ENCODE results near the gene NOS1AP.
"Not testable (repeated sequence)": the region's sequence is repeated elsewhere in the genome, so short reads cannot be mapped to it uniquely, and the experiment has no call there.

Gene NOS1AP

GRCh38 chr1:162172311-162173102 lies 103.0 kb downstream of the NOS1AP start:
- Histone ChIP-seq H3K9ac (ENCODE audit: low read length) (no peak overlapping the region), H3K79me2 (ENCODE audit: insufficient read depth, low read length) (no peaks in the 10 kb centered on the region), H4K20me1 (ENCODE audit: insufficient read depth, low read length) (no peaks in the 10 kb centered on the region), H3K9me2 (ENCODE audit: low read depth, low read length) (no peaks in the 10 kb centered on the region), H3K4me2 (ENCODE audit: low read length) (no peak overlapping the region), H3K9me3 (ENCODE audit: low read length) (no peaks in the 10 kb centered on the region), H3F3A (ENCODE audit: insufficient read depth, low read length) (no peaks in the 10 kb centered on the region), H3K4me3 (ENCODE audit: low read depth, low read length, poor library complexity, severe bottlenecking) (no peak overlapping the region), H2AFZ (ENCODE audit: low read length) (no peak overlapping the region), H3K27ac (ENCODE audit: low read depth, low read length, poor library complexity, severe bottlenecking) (no peak overlapping the region), H3K4me1 (ENCODE audit: insufficient read depth, low read length, severe bottlenecking) (no peaks in the 10 kb centered on the region), H3K36me3 (ENCODE audit: insufficient read depth, low read length) (no peaks in the 10 kb centered on the region), H3K27me3 (ENCODE audit: insufficient read depth, low read length) (no peaks in the 10 kb centered on the region)
- TF ChIP-seq CTCF (IDR thresholded peaks at IDR 0.05; ENCODE audit: low read length) (no peak), EZH2 (IDR thresholded peaks at IDR 0.05; ENCODE audit: borderline replicate concordance, low read length) (no peak)

GRCh38 chr1:162173607-162174006 lies 104.1 kb downstream of the NOS1AP start:
- H3K4me1 ChIP-seq (ENCODE audit: insufficient read depth, low read length, severe bottlenecking); H3K4me2 ChIP-seq (ENCODE audit: low read length); H3K9ac ChIP-seq (ENCODE audit: low read length); H3K27ac ChIP-seq (ENCODE audit: low read depth, low read length, poor library complexity, severe bottlenecking); H3K27me3 ChIP-seq (ENCODE audit: insufficient read depth, low read length); H3F3A ChIP-seq (ENCODE audit: insufficient read depth, low read length); H3K9me2 ChIP-seq (ENCODE audit: low read depth, low read length); H3K9me3 ChIP-seq (ENCODE audit: low read length); H3K36me3 ChIP-seq (ENCODE audit: insufficient read depth, low read length); H3K79me2 ChIP-seq (ENCODE audit: insufficient read depth, low read length); H3K4me3 ChIP-seq (ENCODE audit: low read depth, low read length, poor library complexity, severe bottlenecking); H4K20me1 ChIP-seq (ENCODE audit: insufficient read depth, low read length); H2AFZ ChIP-seq (ENCODE audit: low read length): not testable (repeated sequence)

GRCh38 chr1:162174027-162174426 lies 104.5 kb downstream of the NOS1AP start:
- not testable (repeated sequence) for H3K4me2 ChIP-seq (ENCODE audit: low read length); H3K9ac ChIP-seq (ENCODE audit: low read length); H3K27me3 ChIP-seq (ENCODE audit: insufficient read depth, low read length); H3K4me1 ChIP-seq (ENCODE audit: insufficient read depth, low read length, severe bottlenecking); H4K20me1 ChIP-seq (ENCODE audit: insufficient read depth, low read length); H3K36me3 ChIP-seq (ENCODE audit: insufficient read depth, low read length); H3K9me2 ChIP-seq (ENCODE audit: low read depth, low read length); H3K79me2 ChIP-seq (ENCODE audit: insufficient read depth, low read length); H3K27ac ChIP-seq (ENCODE audit: low read depth, low read length, poor library complexity, severe bottlenecking); H3F3A ChIP-seq (ENCODE audit: insufficient read depth, low read length); H2AFZ ChIP-seq (ENCODE audit: low read length); H3K4me3 ChIP-seq (ENCODE audit: low read depth, low read length, poor library complexity, severe bottlenecking); H3K9me3 ChIP-seq (ENCODE audit: low read length)

- H3K9ac ChIP-seq (ENCODE audit: low read length) = no peak overlapping the region
- no peaks in the 10 kb centered on the region for H3F3A ChIP-seq (ENCODE audit: insufficient read depth, low read length)
- H3K4me3 ChIP-seq (ENCODE audit: low read depth, low read length, poor library complexity, severe bottlenecking) = no peak overlapping the region
- no peaks in the 10 kb centered on the region for H3K79me2 ChIP-seq (ENCODE audit: insufficient read depth, low read length)
- TF ChIP-seq EZH2 (IDR thresholded peaks at IDR 0.05; ENCODE audit: borderline replicate concordance, low read length) (no peak), CTCF (IDR thresholded peaks at IDR 0.05; ENCODE audit: low read length) (no peak)
- H4K20me1 ChIP-seq (ENCODE audit: insufficient read depth, low read length) = no peaks in the 10 kb centered on the region
- H3K27ac ChIP-seq (ENCODE audit: low read depth, low read length, poor library complexity, severe bottlenecking) = no peak overlapping the region
- no peaks in the 10 kb centered on the region for H3K9me3 ChIP-seq (ENCODE audit: low read length)
- H3K9me2 ChIP-seq (ENCODE audit: low read depth, low read length) = no peaks in the 10 kb centered on the region
- no peak overlapping the region for H2AFZ ChIP-seq (ENCODE audit: low read length)
- no peaks in the 10 kb centered on the region; the same call in 1 of the 2 replicates for H3K27me3 ChIP-seq (ENCODE audit: insufficient read depth, low read length)
- no peak overlapping the region for H3K4me2 ChIP-seq (ENCODE audit: low read length)
- no peaks in the 10 kb centered on the region for H3K36me3 ChIP-seq (ENCODE audit: insufficient read depth, low read length)
- no peaks in the 10 kb centered on the region for H3K4me1 ChIP-seq (ENCODE audit: insufficient read depth, low read length, severe bottlenecking)
Measured at GRCh38 chr1:162175379-162176081, 106.0 kb downstream of the NOS1AP start.

All from OCI-LY1 (cell line).